Occipital lobe (tissue), 2 donors: ENCODE measurements around the gene CLCNKA. TPM values are rescaled to one million over a fixed set of nuclear protein-coding genes. Genes with fewer than 3 reads are reported as not detected.
"Not testable (repeated sequence)": the region's sequence is repeated elsewhere in the genome, so short reads cannot be mapped to it uniquely, and the experiment has no call there.

ENCODE experiments used
- DNase-seq: peaks from one replicate; lab custom pipeline; 2025; lab: John Stamatoyannopoulos, UW
- total RNA-seq: library from RNA; depleted of rRNA; stranded (reverse); fragments of >200 nt; gene quantifications from one replicate; pipeline ENCODE4 v1.2.3, GENCODE V29; 2014

Gene CLCNKA
- total RNA-seq, 1 donor from 2014 or later: not detected

GRCh38 chr1:16062687-16063075 lies 40.8 kb downstream of the CLCNKA start:
- DNase-seq: not testable (repeated sequence)

DNA sequence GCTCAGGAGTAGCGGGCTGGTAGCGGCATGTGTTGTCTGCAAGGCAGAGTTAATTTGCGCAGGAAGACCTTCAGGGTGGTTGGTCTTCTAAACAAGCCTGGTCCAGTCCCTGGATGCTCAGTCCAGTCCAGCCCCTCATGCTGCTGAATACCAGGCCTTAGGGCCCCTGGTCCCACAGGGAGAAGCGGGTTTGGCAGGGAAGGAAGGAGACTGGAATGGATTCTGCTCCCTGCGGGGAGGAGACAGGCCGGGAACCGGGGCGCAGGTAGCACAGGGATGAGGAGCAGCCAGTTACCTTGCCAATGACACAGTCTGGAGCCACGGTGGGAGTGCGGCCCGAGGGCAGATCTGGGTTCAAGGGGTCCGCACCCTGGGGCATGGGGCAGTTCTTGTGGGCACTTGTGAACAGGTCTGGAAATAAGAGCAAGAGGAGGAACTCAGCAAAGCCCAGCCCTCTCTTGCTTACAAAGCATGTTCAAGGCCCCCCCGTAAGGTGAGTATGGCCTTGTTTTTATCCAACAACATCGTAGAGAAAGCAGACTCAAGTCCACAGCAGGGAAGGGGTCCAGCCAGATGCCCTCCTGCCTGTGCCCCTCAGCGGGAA lies 41.5 kb downstream of the CLCNKA start:
- DNase-seq: no peak

- no peak for DNase-seq
Observed at GRCh38 chr1:16063921-16064320, 42.1 kb downstream of the CLCNKA start.

- no peak for DNase-seq
Observed at GRCh38 chr1:16064536-16065268, 42.9 kb downstream of the CLCNKA start.

GRCh38 chr1:16065269-16065576 lies 43.4 kb downstream of the CLCNKA start:
- DNase-seq: no peak

DNA sequence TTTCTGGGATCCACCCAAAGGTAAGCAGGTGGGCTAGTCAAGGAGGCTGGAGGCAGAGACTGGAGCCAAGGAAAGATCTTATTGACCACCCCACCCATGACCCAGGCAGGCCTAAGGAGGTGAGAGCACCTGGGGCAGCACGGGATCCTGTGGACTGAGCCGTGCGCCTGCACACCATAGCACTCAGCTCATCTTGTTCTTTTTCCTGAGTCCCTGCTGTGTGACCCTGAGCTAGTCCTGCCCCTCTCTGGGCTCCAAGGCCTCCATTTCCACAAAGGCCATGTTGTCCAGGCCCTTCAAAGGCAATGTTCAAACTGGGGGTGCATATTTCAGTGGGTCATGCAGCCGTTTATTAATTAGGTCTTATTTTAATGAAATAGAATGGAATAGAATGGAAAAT lies 44.4 kb downstream of the CLCNKA start:
- no peak for DNase-seq

DNA sequence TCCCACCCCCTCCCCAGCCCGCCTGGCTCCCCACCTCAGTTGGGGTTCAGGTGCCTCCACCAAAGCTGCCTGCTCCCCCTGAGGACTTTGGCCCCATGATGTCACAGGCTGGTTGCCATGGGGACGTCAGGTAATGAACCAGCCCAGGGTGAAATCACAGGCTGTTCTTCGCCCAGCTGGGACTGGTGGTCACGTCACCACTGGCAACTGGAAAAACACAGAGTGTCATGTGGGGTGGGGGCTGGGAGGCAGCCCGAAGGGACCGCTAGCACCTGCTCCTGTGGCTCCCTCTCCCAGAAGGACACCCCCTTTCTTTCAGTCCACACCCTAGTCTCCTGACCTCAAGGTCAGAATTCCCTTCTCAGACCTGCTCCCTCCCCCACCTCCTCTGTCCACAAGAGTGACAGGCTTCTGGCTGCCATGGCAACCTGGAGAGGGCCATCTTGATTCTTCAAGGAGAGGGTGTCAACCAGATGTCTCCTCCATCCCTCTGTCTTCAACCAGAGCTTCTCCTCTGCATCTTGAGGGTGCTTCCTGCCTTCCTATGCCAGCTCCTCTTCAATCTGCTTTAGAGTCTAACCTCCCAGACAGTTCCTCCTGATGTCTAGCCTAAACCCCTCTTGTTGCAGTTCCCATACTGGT lies 45.4 kb downstream of the CLCNKA start:
- DNase-seq: no peak

- no peak for DNase-seq
Observed at GRCh38 chr1:16067933-16068332, 46.1 kb downstream of the CLCNKA start.

- no peak for DNase-seq
Observed at GRCh38 chr1:16068356-16069270, 46.8 kb downstream of the CLCNKA start.

DNA sequence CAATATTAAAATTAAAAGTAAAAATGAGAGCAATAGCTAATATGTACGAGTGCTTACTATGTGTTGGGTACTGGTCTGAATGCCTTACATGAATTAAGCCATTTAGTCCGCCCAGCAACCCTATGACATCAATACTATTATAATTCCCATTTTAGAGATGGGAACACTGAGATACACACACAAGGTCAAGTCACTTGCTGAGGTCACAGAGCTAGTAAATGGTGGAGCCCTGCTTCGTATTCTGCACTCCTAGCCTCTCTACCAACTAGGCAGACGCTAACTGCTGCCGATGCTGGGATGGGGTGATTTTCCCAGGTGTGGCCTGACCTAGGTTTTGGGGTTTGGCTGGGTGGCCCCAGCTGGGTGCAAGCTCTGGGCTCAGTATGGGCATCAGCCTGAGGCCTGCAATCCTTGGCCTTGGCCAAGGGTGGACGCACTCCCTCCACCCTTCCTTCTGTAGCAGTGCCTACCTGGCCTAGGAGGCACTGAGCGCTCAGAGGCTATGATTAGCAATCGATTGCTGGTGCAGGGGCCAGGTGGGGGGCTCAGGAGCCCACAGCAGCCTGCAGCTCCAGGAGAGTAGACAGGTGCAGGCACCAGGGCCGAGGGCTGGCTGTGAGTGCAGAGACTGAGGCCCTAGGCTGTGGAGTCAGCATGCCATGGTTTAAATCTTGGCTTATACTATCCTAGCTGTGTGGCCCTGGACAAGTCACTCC lies 49.0 kb downstream of the CLCNKA start:
- no peak for DNase-seq

GRCh38 chr1:16071614-16072013 lies 49.8 kb downstream of the CLCNKA start:
- DNase-seq: no peak

- DNase-seq: no peak
Observed at GRCh38 chr1:16072095-16072494, 50.3 kb downstream of the CLCNKA start.

DNA sequence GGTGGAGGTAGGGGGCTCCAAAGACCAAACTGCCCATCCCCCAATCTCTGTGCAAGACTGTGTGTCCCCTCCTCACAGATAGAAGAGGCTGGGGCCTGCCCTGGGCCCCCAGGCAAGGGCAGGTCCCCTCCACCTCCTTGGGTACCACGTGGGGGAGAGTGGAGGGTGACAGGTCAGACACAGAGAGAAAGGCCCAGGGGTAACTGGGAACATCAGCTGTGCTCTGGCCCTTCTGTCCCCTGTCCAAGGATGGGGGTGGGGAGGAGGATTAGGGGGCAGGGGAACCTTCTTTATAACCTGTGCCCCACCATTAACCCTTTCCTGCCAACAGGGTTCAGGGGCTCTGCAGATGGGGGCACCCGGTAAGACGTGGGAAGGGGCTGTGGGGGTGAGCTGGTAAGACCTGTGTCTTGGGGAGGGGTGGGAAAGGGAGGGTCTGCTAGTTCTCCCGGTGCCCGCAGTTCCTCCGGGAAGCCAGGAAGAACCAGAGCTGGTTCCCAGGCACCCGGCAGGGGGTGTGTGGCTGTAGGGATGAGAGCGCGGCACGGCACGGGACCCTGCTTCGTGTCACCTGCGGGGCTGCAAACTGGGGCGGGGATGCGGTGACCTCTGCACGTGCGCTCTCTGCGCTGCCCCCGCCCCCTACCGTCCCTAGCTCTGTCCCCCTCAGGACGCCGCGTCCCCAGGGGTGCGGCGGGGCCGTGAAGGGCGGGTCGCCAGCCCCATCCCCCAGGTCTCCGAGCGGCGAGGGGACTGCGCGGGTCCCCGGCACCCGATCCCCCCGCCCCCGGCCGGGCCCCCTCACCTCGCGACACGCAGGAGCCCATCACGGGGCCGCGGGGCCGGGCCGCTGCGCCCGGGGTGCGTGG lies 51.0 kb downstream of the CLCNKA start:
- no peak for DNase-seq

DNA sequence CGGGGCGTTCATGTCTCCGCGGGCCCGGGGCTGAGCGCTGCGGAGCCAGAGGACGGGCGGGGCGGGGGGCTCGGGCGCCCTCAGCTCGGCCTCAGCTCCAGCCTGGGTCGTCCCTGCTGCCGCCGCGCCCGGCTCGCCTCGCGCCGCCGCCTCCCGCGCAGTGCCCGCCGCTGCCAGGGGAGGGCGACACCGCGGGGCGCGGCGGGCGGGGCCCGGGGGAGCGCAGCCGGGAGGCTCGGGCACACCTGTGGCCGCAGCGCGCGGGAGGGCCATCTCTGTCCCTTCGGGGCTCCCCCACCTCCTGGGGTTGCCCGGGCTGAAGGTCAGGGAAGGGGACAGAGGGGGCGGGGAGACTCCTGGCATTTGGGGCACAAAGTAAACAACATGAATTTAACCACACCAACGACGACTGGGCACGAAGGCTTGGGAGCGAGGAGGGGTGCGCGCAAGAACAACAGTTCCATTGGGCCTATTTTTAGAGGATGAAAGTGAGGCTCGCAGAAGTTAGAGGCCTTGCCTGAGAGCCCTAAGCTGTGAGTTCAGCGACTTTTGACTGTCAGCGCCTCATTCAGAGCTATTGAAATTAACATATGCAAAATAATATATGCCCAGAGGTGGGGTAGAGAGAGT lies 51.8 kb downstream of the CLCNKA start, which contains the start of gene FAM131C:
Gene FAM131C (minus strand): TSS at position 162 of the 630 bp plus-strand sequence. CDS start 209 bp downstream, outside the sequence.
- no peak for DNase-seq

GRCh38 chr1:16074217-16074616 lies 52.4 kb downstream of the CLCNKA start:
- DNase-seq: no peak

- no peak for DNase-seq
Observed at GRCh38 chr1:16075337-16076030, 53.6 kb downstream of the CLCNKA start.

DNA sequence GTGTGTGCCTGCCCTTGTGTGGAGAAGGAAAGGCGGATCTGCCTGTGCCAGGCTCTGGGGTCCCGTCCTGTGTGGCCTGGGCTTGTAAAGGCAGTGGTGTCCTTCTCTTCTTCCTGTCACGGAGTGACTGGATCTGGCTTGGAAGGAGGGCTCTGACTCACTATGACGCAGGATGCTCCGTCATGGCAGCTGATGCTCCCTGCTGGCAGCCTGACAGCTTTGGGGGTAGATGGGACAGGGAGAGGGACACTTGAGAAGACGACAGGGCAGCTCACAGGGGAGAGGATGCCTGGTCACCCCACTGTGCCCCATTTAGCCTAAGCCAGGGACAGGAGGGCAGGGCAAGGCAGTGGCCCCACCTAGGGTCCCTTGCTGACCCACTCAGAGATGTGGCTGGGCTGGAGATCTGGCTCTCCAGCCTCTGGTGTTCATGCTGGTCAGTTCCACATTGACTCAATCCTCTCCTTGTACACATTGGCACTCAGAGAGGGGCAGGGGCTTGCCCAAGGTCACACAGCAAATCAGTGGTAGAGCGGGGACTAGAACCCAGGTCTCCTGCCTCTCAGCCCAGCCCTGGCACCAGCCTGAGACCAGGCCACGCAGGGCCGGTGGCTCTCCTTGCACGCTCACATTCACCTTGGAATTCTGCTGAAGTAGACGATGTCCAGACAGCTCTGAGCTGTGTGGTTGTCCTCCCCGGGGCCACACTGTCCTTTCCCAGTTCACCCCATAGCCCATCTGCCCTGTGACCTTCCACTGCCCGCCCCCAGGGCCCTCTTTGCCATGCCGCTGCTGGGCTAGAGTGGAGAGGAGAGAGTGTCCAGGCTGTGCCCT lies 54.4 kb downstream of the CLCNKA start:
- DNase-seq: no peak

- no peak for DNase-seq
Observed at GRCh38 chr1:16076865-16077238, 55.0 kb downstream of the CLCNKA start.
